ACC112 (cell line): ENCODE measurements around the gene NEK10.
A peak's percentile ranks its signal among the peaks of the same experiment; 100 is the strongest.

Experiments used
- H2AFZ ChIP-seq: fragments of 200-600 bp; sonication (generic); one replicate; pipeline ENCODE4 v1.6.0; 2017; ENCODE audit warnings: antibody characterized with exemption, low read length; ENCODE audit not compliant: unreplicated experiment
- H3K27ac ChIP-seq: fragments of 200-600 bp; sonication (generic); 2 replicates; pipeline ENCODE4 v1.5.1; 2014; ENCODE audit warnings: low read depth, mild to moderate bottlenecking, antibody characterized with exemption, low read length, moderate library complexity
- H3K27me3 ChIP-seq: fragments of 200-600 bp; sonication (generic); 2 replicates; pipeline ENCODE4 v1.6.1; 2014; ENCODE audit warnings: mild to moderate bottlenecking, antibody characterized with exemption, low read length, moderate library complexity, mixed read lengths; ENCODE audit not compliant: insufficient read depth
- H3K36me3 ChIP-seq: fragments of 200-600 bp; sonication (generic); 2 replicates; pipeline ENCODE4 v1.6.1; 2016; ENCODE audit warnings: mild to moderate bottlenecking, antibody characterized with exemption, low read length, moderate library complexity, mixed read lengths; ENCODE audit not compliant: insufficient read depth
- H3K4me1 ChIP-seq: fragments of 200-600 bp; sonication (generic); one replicate; pipeline ENCODE4 v1.6.1; 2016; ENCODE audit warnings: low read length, mixed read lengths; ENCODE audit not compliant: insufficient read depth, unreplicated experiment, control insufficient read depth
- H3K4me3 ChIP-seq: fragments of 200-600 bp; sonication (generic); 2 replicates; pipeline ENCODE4 v1.5.1; 2014; ENCODE audit warnings: mild to moderate bottlenecking, low read depth, low read length
- H3K79me2 ChIP-seq: fragments of 200-600 bp; sonication (generic); one replicate; pipeline ENCODE4 v1.6.0; 2016; ENCODE audit warnings: low read length; ENCODE audit not compliant: control insufficient read depth, unreplicated experiment, insufficient read depth

NEK10 gene

DNA sequence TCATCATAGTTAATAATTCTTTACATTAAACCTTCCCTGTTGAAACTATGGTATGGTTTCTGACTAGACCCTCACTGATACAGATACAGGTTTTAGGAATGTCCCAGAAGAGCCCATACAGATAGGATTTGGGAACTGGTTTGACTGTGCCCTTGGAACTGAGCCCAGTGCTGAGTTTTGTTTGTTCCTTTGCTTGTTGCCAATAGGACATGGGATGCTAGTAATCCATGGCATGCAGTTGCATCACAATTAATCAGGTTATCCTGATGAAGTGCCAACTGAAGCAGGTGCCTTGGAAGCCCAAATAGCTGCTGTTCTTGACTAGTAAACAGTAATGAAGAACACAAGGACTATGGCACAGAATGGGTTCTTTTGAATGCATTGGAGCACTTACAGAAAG, 230.6 kb downstream of the NEK10 start:
- Histone ChIP-seq H3K79me2 (no peaks in the 10 kb centered on the region), H3K36me3 (0 out of 2 replicates have a peak, but pooled peaks cover 3% of the 10 kb centered on the region), H2AFZ (no peak overlapping the region), H3K4me3 (no peak overlapping the region), H3K27ac (no peak overlapping the region), H3K27me3 (no peaks in the 10 kb centered on the region), H3K4me1 (no peaks in the 10 kb centered on the region)

DNA sequence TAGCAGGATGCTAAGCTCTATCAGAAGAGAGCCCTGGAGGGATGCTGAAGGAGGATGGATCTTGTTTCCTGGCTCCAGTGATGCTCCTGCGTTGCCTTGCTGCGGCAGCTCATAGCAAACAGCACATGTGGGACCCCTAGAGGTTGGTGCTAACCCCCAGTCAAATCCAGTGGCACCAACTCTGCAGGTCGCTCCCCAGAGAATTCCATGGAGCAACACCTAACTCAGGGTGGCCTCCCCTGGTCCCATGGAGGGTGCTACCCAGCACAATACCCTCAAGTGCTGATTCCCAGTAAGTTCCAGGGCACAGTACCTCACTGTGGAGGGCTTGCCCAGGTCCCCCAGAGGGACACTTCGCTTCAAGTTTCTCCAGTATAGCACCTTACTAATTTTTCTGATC, 231.2 kb downstream of the NEK10 start:
- no peaks in the 10 kb centered on the region for H3K4me1 ChIP-seq
- H3K79me2 ChIP-seq: no peaks in the 10 kb centered on the region
- H3K27me3 ChIP-seq: no peaks in the 10 kb centered on the region
- H2AFZ ChIP-seq: no peak overlapping the region
- 0 out of 2 replicates have a peak, but pooled peaks cover 3% of the 10 kb centered on the region for H3K36me3 ChIP-seq
- H3K27ac ChIP-seq: no peak overlapping the region
- H3K4me3 ChIP-seq: no peak overlapping the region

DNA sequence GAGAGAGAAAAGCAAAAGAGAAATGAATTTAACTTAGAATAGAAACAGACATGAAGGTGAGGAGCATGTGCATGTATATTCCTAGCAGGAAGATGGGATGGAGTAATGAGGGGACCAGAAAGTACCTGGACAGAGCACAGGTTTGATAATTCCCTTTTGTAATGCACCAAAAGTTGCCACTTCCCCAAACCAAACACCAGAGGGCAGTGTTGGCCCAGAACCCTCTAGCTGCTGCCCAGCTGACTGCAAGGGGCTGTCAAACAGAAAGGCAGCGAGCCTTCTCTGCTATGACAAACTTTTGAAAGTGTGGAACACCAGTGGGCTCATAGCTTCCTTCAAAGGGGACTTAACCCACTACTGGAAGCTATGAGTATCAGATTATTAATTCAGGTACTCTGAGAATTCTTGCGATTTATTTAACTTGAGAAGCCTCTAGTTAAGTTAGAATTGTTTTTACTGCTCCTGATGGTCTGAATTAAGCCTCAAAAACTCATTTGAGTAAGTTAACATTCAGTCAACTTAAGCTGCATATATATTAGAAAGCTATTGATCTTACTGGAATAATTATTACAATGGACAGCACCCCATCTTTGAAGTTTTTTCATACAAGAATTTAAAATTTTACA, 234.9 kb downstream of the NEK10 start:
- Histone ChIP-seq H3K27me3 (no peaks in the 10 kb centered on the region), H2AFZ (no peak overlapping the region), H3K27ac (no peak overlapping the region), H3K79me2 (no peaks in the 10 kb centered on the region), H3K4me3 (no peak overlapping the region), H3K4me1 (no peaks in the 10 kb centered on the region), H3K36me3 (no peaks in the 10 kb centered on the region)

DNA sequence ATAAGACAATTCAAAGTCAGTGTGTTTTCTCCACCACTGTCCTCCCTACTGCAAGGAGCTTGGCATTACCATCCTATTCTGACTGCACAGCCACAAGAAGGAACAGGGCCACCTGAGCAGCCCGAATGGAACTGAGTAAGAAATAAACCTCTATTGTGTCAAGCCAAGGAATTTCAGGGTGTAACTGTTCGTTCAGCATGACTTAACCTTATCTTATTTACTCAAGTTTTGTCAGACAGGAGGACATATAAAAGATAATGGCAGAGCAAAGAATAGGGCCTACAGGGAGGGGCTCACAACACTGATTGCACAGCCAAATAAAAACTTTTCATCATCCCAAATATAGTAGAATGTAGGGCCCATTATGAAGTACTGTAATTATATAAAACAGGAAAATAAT, 236.1 kb downstream of the NEK10 start:
- Histone ChIP-seq H3K36me3 (no peaks in the 10 kb centered on the region), H3K27ac (no peak overlapping the region), H2AFZ (no peak overlapping the region), H3K79me2 (no peaks in the 10 kb centered on the region), H3K4me3 (no peak overlapping the region), H3K4me1 (no peaks in the 10 kb centered on the region), H3K27me3 (no peaks in the 10 kb centered on the region)

DNA sequence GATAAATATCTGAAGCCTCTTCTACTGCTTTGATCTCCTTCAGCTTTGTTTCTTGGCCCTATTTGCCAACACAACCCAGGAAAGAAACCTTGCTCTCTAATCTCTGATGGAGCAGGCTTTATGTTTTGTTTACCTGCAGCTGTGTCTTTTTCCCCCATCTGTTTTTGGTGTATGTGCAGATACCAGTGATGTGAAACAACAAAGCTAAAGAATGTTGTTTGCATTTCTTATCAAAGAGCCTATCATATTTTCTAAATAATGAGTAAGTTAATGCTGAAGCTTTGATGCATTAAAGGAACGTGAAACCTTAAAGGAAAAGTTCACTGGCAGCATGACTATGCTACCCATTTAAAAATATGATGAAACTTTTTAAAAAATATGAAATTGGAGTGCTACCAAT, 238.4 kb downstream of the NEK10 start:
- Histone ChIP-seq H3K27me3 (no peaks in the 10 kb centered on the region), H3K36me3 (no peaks in the 10 kb centered on the region), H3K27ac (no peak overlapping the region), H3K4me3 (no peak overlapping the region), H2AFZ (no peak overlapping the region), H3K4me1 (no peaks in the 10 kb centered on the region), H3K79me2 (no peaks in the 10 kb centered on the region)

DNA sequence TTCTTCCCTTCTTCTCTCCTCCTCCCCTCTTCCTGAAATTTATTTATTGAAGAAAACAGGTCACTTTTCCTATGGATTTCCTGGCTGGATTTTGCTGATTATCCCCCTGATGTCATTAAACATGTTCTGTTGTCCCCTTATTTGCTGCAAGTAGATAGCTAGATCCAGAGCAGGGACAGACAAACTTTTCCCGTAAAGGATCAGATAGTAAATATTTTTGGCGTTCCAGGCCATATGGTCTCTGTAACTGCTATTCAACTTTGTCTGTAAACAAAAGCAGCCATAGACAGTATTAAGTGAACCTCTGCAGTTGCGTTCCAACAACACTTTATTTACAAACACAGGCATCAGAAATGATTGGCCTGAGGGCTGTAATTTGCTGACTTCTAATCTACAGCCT, 241.3 kb downstream of the NEK10 start:
- Histone ChIP-seq H3K4me3 (no peak overlapping the region), H3K4me1 (no peaks in the 10 kb centered on the region), H3K27me3 (no peaks in the 10 kb centered on the region), H3K36me3 (no peaks in the 10 kb centered on the region), H2AFZ (no peak overlapping the region), H3K79me2 (no peaks in the 10 kb centered on the region), H3K27ac (no peak overlapping the region)

DNA sequence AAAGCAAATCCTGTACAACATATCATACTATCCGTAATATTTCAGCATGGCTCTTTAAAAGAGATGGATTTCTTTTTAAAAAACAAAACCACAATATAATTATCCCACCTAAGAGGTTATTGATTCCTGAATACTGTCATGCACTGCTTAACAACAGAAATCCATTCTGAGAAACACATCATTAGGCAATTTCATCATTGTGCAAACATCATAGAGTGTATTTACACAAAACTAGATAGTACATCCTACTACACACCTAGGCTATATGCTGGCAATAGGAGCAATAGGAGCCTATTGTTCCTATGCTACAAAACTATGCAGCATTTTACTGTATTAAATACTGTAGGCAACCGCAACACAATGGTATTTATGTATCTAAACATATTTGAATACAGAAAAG, 242.0 kb downstream of the NEK10 start:
- Histone ChIP-seq H3K79me2 (no peaks in the 10 kb centered on the region), H3K4me3 (no peak overlapping the region), H3K27ac (no peak overlapping the region), H3K36me3 (no peaks in the 10 kb centered on the region), H3K4me1 (no peaks in the 10 kb centered on the region), H2AFZ (no peak overlapping the region), H3K27me3 (no peaks in the 10 kb centered on the region)

DNA sequence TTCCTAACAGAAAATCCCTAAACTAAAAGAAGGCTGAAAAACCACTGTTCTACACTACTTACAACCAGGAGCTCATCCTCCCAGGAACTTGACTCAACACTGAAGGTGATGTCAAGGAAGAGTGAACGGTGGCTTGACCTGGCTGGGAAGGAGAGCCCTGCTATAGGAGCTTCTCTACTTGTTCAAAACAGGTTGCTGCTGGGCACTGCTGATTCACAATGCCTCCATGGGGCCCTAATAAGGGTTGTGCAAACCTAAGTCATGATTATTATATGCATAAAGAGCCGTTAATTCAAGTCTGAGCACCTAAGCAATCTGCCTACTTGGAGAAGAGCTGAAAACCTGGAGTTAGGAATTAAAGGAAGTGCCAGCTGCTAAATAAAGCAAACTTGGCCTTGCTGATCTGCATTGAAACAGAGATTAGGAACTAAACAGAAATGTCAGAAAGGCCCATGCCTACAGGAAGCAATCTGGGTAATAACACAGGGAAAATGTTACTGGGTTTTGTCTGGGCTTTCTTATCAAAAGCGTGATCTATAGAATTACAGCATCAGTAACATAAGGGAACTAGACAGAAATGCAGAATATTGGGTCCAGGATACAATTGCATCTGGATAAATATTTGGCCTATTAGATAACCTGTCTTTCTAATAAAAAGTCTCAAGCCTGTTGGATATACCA, 243.2 kb downstream of the NEK10 start:
- H3K4me3 ChIP-seq: no peak overlapping the region
- H3K4me1 ChIP-seq: no peaks in the 10 kb centered on the region
- H3K27ac ChIP-seq: no peak overlapping the region
- no peaks in the 10 kb centered on the region for H3K27me3 ChIP-seq
- no peaks in the 10 kb centered on the region for H3K36me3 ChIP-seq
- no peaks in the 10 kb centered on the region for H3K79me2 ChIP-seq
- no peak overlapping the region for H2AFZ ChIP-seq

DNA sequence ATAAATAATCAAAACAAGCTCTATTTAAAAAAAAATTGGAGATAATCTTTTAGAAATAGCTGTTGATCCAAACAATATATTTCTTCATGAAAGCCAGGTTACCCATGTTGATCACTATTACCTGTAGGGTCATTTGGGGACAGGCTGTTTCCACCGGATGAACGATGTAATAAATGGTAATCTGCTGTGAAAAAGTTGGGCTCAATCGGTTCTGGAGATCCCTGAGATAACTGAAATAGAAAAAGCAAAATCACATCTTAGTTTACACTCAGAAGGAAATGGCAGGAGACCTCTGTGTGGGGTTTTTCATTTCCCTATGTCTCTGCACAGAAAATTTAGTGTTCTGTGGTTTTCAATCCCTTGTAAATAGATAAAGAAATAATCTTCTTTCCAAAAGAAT, 249.5 kb downstream of the NEK10 start:
- no peaks in the 10 kb centered on the region for H3K27me3 ChIP-seq
- no peak overlapping the region for H3K27ac ChIP-seq
- no peaks in the 10 kb centered on the region for H3K79me2 ChIP-seq
- no peak overlapping the region for H3K4me3 ChIP-seq
- no peak overlapping the region for H2AFZ ChIP-seq
- peaks cover 4% of the 10 kb centered on the region for H3K4me1 ChIP-seq
- no peaks in the 10 kb centered on the region for H3K36me3 ChIP-seq

DNA sequence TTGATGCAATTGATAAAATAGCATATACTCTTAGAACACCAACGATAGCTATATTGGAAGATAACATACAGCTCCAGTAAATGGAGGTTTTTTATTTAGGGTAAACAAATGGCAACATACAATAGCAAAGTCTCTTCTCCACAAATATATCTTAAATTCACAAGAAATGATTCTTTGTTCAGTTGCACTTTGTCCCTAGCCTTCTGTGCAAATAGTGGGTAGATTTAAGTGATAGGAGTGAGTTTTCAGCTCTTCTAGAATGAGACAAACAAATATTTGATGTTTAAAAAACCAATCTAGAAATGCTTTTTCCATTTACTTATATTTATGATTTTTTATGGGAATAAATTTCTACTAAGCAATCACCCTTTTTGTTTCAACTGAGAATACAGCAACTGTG, 253.8 kb downstream of the NEK10 start:
- H3K36me3 ChIP-seq: no peaks in the 10 kb centered on the region
- no peak overlapping the region for H3K4me3 ChIP-seq
- no peak overlapping the region for H3K27ac ChIP-seq
- no peaks in the 10 kb centered on the region for H3K27me3 ChIP-seq
- H3K79me2 ChIP-seq: no peaks in the 10 kb centered on the region
- peaks cover 5% of the 10 kb centered on the region for H3K4me1 ChIP-seq
- H2AFZ ChIP-seq: no peak overlapping the region

DNA sequence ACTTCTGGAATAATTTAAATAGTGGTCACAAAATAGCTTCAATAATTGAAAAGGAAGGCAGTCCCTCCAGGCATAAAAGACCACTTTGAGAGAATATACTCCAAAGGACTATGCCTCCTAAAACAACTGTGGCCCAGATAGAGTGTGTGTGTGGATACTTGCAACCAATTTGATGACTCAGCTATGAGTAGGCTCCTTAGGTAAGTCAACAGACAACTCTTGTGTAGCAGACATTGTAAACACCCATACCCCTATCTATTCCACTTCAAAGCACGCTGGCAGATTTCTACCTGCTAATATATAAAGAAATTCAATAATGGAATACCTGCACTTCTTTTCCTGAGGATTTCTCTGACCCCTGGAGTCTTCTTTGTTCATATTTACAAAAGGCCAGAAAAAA, 254.5 kb downstream of the NEK10 start:
- no peaks in the 10 kb centered on the region for H3K27me3 ChIP-seq
- no peak overlapping the region for H2AFZ ChIP-seq
- H3K79me2 ChIP-seq: no peaks in the 10 kb centered on the region
- H3K4me3 ChIP-seq: no peak overlapping the region
- H3K36me3 ChIP-seq: no peaks in the 10 kb centered on the region
- H3K27ac ChIP-seq: peak overlapping the region; percentile 27; the same call in 1 of the 2 replicates
- peaks cover 5% of the 10 kb centered on the region for H3K4me1 ChIP-seq
